ENCODE results near the gene FAM3D. TPM values are rescaled to one million over a fixed set of nuclear protein-coding genes. Genes with fewer than 3 reads are reported as not detected.

The FAM3D gene
- total RNA-seq, 4 donors from 2014 or later = 1.9 to 33.2 TPM; not detected in 2

DNA sequence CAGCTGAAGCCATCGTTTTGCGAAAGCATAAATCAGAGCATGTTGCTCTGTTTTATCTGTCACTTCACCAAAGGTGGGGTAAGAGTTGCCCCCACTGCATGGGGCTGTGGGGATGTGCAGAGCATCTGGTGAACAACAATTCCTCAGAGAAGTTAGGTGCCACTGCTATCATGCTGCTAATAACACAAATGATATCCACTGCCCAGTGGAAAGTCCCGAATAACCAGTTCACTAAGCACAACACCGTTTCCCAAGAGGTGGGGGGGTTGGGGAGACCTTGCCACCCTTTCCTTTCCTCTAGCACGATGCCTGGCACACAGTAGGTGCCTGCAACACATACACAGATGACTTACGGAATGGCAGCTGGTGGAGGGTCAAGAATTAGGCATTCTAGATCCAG lies 38.6 kb downstream of the FAM3D start:
- Histone ChIP-seq H3K4me1 (peaks cover 0 to 39% (median 30%) of the 10 kb centered on the region in 3 donors), H3K4me3 (no peak overlapping the region), H3K27me3 (no peaks in the 10 kb centered on the region), H3K36me3 (no peaks in the 10 kb centered on the region), H3K9me3 (no peaks in the 10 kb centered on the region), H3K27ac (peak overlapping the region in 3 of 4 donors; percentile 62 to 73 (median 68))
- ATAC-seq = no peak
- WGBS, 2 donors (ENCODE audit: low coverage in 1 of 2) = 73 to 75% methylated on average over 2 of the region's 6 CpGs
- no peak for TF ChIP-seq EP300 (IDR thresholded peaks at IDR 0.05)
- TF ChIP-seq, protein P1, sequence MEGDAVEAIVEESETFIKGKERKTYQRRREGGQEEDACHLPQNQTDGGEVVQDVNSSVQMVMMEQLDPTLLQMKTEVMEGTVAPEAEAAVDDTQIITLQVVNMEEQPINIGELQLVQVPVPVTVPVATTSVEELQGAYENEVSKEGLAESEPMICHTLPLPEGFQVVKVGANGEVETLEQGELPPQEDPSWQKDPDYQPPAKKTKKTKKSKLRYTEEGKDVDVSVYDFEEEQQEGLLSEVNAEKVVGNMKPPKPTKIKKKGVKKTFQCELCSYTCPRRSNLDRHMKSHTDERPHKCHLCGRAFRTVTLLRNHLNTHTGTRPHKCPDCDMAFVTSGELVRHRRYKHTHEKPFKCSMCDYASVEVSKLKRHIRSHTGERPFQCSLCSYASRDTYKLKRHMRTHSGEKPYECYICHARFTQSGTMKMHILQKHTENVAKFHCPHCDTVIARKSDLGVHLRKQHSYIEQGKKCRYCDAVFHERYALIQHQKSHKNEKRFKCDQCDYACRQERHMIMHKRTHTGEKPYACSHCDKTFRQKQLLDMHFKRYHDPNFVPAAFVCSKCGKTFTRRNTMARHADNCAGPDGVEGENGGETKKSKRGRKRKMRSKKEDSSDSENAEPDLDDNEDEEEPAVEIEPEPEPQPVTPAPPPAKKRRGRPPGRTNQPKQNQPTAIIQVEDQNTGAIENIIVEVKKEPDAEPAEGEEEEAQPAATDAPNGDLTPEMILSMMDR (IDR thresholded peaks at IDR 0.05) = no peak
- TF ChIP-seq POLR2AphosphoS5 (IDR thresholded peaks at IDR 0.05) = no peak
- TF ChIP-seq POLR2A (IDR thresholded peaks at IDR 0.05) = no peak

DNA sequence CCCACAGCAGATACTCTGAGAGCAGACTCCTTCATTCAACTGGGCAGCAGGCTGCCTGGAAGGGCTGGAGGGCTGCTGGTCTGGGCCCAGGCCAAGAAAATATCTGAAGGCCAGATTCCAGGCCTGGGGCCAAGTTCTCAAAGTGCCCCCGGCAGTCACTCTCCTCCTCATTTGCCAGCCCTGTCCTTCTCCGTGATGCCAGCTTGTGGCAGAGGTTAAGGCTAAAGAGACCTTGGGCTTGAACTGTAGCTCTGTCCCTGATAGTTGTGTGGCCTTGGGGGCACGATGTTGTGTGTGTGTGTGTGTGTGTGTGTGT lies 39.0 kb downstream of the FAM3D start:
- Histone ChIP-seq H3K4me1 (peaks cover 0 to 39% (median 30%) of the 10 kb centered on the region in 3 donors), H3K27me3 (no peaks in the 10 kb centered on the region), H3K27ac (peak overlapping the region in 3 of 4 donors; percentile 62 to 73 (median 68)), H3K4me3 (peak overlapping the region in 1 of 2 donors; percentile 12), H3K36me3 (no peaks in the 10 kb centered on the region), H3K9me3 (no peaks in the 10 kb centered on the region)
- TF ChIP-seq POLR2AphosphoS5 (IDR thresholded peaks at IDR 0.05) (peak; percentile 12), EP300 (IDR thresholded peaks at IDR 0.05) (no peak)
- ATAC-seq = no peak
- 0 to 8% methylated on average over 1 to 2 of the region's 3 CpGs for whole genome bisulfite sequencing, 2 donors (ENCODE audit: low coverage in 1 of 2)

DNA sequence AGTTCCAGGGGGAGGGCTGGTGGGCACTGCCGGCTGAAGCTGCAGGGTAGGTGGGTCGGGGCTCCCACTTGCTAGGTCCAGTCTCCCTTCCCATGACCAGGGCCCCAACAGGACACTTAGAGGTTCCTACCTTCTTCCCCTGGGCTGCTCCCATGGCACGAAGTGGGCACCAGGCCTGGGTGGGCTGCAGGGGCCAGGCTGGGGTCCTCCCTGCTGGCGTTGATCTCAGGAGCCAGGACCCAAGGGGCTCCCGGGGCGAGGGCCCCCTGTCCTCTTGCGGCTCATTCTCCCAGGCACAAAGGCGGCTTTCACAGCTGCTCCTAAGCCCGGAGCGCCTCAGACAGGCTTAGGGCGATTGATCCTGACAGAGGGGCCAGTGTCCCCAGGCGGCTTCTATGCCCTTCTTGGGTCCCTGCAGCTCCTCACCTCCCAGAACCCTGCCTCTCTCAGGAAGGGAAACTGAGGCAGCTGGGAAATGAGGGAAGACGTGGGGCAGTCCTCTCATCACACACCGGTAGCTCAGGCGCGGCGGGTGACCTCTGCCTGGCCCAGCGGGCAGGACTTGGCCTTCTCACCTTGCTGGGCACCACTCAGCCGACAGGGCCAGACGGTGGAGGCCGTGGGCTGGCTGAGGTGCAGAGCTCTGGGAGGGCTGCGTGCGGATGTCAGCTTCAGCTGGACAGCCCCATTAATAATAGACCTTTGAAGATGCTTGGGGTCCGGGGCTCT lies 39.6 kb downstream of the FAM3D start:
- ATAC-seq = no peak
- peaks cover 0 to 39% (median 30%) of the 10 kb centered on the region in 3 donors for H3K4me1 ChIP-seq
- no peaks in the 10 kb centered on the region for H3K9me3 ChIP-seq
- peak overlapping the region in 1 of 2 donors; percentile 12 for H3K4me3 ChIP-seq
- TF ChIP-seq POLR2AphosphoS5 (IDR thresholded peaks at IDR 0.05) (no peak), POLR2A (IDR thresholded peaks at IDR 0.05) (no peak), EP300 (IDR thresholded peaks at IDR 0.05) (no peak)
- TF ChIP-seq, protein P1 (IDR thresholded peaks at IDR 0.05) = no peak
- H3K27me3 ChIP-seq = no peaks in the 10 kb centered on the region
- no CpG with 5 or more reads among the region's 24 CpGs for WGBS, 2 donors (ENCODE audit: low coverage in 1 of 2)
- H3K27ac ChIP-seq = peak overlapping the region in 3 of 4 donors; percentile 62 to 73 (median 68)
- no peaks in the 10 kb centered on the region for H3K36me3 ChIP-seq

DNA sequence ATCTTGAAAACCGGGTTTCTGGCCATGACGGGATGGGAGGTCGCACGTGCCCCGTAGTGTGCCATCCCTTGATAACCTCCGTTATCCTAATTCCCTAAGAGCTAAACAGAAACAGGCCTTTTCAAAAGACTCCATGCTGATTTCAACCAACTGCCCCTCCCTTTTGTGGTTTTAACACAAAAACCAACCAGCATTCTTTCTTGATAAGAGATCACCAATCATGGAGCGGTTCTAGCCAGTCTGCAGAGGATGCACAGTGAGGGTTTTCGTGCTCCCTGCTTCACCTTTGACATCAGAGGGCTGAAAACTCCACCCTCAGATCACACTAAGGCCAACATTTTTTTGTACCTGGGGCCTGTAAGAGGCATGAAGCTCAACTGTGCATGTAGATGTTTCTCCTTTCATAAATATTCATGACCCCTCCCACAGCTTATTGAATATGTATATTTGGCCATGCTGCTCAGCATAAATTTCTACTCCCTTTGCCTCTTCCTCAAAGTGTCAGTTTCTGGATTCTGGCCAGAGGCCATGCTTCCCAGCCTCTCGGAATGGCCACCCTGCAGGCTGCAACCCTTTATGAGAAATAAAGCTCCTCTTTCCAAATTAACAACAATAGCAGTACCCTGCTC lies 41.3 kb downstream of the FAM3D start:
- Histone ChIP-seq H3K36me3 (no peaks in the 10 kb centered on the region), H3K27me3 (no peaks in the 10 kb centered on the region), H3K27ac (no peak overlapping the region), H3K4me3 (no peak overlapping the region), H3K4me1 (peaks cover 0 to 37% (median 30%) of the 10 kb centered on the region in 3 donors), H3K9me3 (no peaks in the 10 kb centered on the region)
- 92% methylated on average over 8 to 9 of the region's 9 CpGs for WGBS, 2 donors (ENCODE audit: low coverage in 1 of 2)
- ATAC-seq = no peak
- TF ChIP-seq, protein P1 (IDR thresholded peaks at IDR 0.05) = no peak
- TF ChIP-seq POLR2A (IDR thresholded peaks at IDR 0.05) (no peak), EP300 (IDR thresholded peaks at IDR 0.05) (no peak), POLR2AphosphoS5 (IDR thresholded peaks at IDR 0.05) (no peak)

DNA sequence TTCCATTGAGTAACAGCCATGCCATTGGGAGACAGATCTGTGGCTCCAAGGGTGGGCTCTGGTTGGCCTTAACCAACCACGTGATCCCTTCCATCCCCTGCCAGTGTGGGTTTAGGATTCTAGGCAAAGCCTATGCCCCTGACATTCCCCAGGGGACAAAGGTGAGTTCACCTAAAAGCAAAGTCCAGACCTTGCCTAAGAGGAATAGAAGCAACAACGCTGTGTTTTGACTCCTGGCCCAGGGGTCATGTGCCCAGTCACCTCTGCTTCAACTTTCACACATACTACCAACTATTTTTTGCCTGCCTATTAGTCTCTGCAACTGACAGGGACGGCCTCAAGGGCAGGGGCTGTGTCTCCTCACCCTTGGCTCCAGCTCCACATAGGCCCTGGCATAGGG lies 42.0 kb downstream of the FAM3D start:
- no peak for ATAC-seq
- H3K4me3 ChIP-seq = no peak overlapping the region
- no peaks in the 10 kb centered on the region for H3K9me3 ChIP-seq
- no peaks in the 10 kb centered on the region for H3K36me3 ChIP-seq
- TF ChIP-seq POLR2A (IDR thresholded peaks at IDR 0.05) = no peak
- TF ChIP-seq, protein P1 (IDR thresholded peaks at IDR 0.05) = no peak
- no peak for TF ChIP-seq POLR2AphosphoS5 (IDR thresholded peaks at IDR 0.05)
- no peak for TF ChIP-seq EP300 (IDR thresholded peaks at IDR 0.05)
- peaks cover 0 to 30% (median 22%) of the 10 kb centered on the region in 3 donors for H3K4me1 ChIP-seq
- 73 to 79% methylated on average over 2 of the region's 3 CpGs for WGBS, 2 donors (ENCODE audit: low coverage in 1 of 2)
- H3K27ac ChIP-seq = no peak overlapping the region
- no peaks in the 10 kb centered on the region for H3K27me3 ChIP-seq
